ENCODE data around the gene TSC22D1.

DNA sequence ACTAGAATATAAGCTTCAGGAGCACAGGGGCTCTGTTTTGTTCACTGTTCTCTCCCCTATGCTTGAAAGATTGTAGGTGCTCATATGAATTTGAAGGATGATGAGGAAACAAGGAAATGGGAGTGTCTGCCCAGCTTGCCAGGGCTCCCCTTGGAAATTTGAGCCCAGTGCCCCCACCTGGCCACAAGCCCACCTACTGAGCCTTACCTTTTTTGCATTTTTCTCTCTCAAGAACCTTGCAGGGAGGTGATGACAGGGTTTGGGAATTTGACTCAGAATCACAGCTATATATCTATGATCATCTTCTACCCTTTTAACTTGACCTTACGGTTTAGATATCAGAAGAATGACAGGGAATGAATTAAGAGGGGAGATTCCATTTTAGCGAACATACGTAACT is 168.8 kb downstream of the TSC22D1 start:
- TF ChIP-seq, protein P1, sequence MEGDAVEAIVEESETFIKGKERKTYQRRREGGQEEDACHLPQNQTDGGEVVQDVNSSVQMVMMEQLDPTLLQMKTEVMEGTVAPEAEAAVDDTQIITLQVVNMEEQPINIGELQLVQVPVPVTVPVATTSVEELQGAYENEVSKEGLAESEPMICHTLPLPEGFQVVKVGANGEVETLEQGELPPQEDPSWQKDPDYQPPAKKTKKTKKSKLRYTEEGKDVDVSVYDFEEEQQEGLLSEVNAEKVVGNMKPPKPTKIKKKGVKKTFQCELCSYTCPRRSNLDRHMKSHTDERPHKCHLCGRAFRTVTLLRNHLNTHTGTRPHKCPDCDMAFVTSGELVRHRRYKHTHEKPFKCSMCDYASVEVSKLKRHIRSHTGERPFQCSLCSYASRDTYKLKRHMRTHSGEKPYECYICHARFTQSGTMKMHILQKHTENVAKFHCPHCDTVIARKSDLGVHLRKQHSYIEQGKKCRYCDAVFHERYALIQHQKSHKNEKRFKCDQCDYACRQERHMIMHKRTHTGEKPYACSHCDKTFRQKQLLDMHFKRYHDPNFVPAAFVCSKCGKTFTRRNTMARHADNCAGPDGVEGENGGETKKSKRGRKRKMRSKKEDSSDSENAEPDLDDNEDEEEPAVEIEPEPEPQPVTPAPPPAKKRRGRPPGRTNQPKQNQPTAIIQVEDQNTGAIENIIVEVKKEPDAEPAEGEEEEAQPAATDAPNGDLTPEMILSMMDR (IDR thresholded peaks at IDR 0.05): no peak
- no peak for TF ChIP-seq POLR2A (IDR thresholded peaks at IDR 0.05)
- no peak for TF ChIP-seq EP300 (IDR thresholded peaks at IDR 0.05)
- no peak for TF ChIP-seq POLR2AphosphoS5 (IDR thresholded peaks at IDR 0.05)
